Kidney (tissue), 14 donors: ENCODE results near the gene MAT2A. TPM values are rescaled to one million over a fixed set of nuclear protein-coding genes. Genes with fewer than 3 reads are reported as not detected.

ENCODE experiments used
- DNase-seq, 5 donors: peaks; one replicate each; pipeline ENCODE4 v3.0.0-alpha.2; 2013 to 2020
- FAIRE-seq: peaks from 2 replicates; lab custom pipeline; 2012; peaks lifted over from hg19 to GRCh38; lab: Jason Lieb, UNC
- H3K27ac ChIP-seq, 2 donors: one replicate each; pipeline ENCODE4 v1.7.0; 2013; ENCODE audit warnings: low read depth in 2 of 2, low read length in 2 of 2, inconsistent platforms in 1 of 2
- H3K27me3 ChIP-seq: one replicate; pipeline ENCODE4 v1.7.1; 2013; ENCODE audit warnings: low read length, inconsistent platforms; ENCODE audit not compliant: control insufficient read depth, insufficient read depth
- H3K36me3 ChIP-seq, 3 donors: one replicate each; pipeline versions ENCODE4 v1.7.0 to v1.7.1; 2013; ENCODE audit warnings: low read length in 3 of 3, control low read depth in 1 of 3, inconsistent platforms in 1 of 3; ENCODE audit not compliant: insufficient read depth in 3 of 3, control insufficient read depth in 2 of 3
- H3K4me1 ChIP-seq, 3 donors: one replicate each; pipeline versions ENCODE4 v1.7.0 to v1.7.1; 2013; ENCODE audit warnings: low read length in 3 of 3, inconsistent platforms in 1 of 3, low read depth in 1 of 3; ENCODE audit not compliant: control insufficient read depth in 2 of 3, insufficient read depth in 2 of 3
- H3K4me3 ChIP-seq, 3 donors: one replicate each; pipeline versions ENCODE4 v1.7.0 to v1.8.1; 2013; ENCODE audit warnings: low read length in 3 of 3, control low read depth in 1 of 3, inconsistent platforms in 1 of 3
- H3K9ac ChIP-seq, 3 donors: one replicate each; pipeline versions ENCODE4 v1.7.0 to v1.7.1; 2013; ENCODE audit warnings: low read length in 3 of 3, control low read depth in 1 of 3, inconsistent platforms in 1 of 3
- H3K9me3 ChIP-seq, 3 donors: one replicate each; pipeline versions ENCODE4 v1.7.0 to v1.7.1; 2013; ENCODE audit warnings: low read length in 3 of 3, control low read depth in 1 of 3, inconsistent platforms in 1 of 3; ENCODE audit not compliant: control insufficient read depth in 2 of 3, insufficient read depth in 1 of 3
- intact Hi-C: fragments of 100-400 bp; cut with DNase I; formaldehyde crosslinking; loops from one replicate; pipeline ENCODE4 v1.11.1; 2022
- polyA plus RNA-seq: library from polyadenylated mRNA; stranded (reverse); fragments of 350-450 nt; fragmentation: Illumina TruSeq; extraction: RNeasy Lipid Tissue Mini Kit (QIAGEN cat#74804); gene quantifications from one replicate; pipeline ENCODE4 v1.2.3, GENCODE V29; 2014; ENCODE audit warnings: low read depth, low replicate concordance; ENCODE audit not compliant: insufficient read depth
- total RNA-seq: library from RNA; stranded (reverse); fragmentation: NEBNext Ultra II Directional; extraction: Animal tissue kit (Norgen Biotek cat#: 25700); gene quantifications from one replicate; pipeline ENCODE4 v1.2.1, GENCODE V29; 2021
- TF ChIP-seq, protein P1 (sequence below): IDR thresholded peaks from 3 replicates; pipeline ENCODE4 v1.5.1; 2012; ENCODE audit warnings: mild to moderate bottlenecking, moderate library complexity, borderline replicate concordance; ENCODE audit not compliant: insufficient read depth; ENCODE audit errors: extremely low read depth
- donor health status: control.
- donor health status: control.
- donor health status: control.
- donor health status: control.
- donor health status: control.
- donor health status: DM: yes; HTN: yes; CAD: no.
- donor health status: Normal renal cell carcinoma (clear cell type).

MAT2A gene
- total and polyA plus RNA-seq, 2 donors from 2014 or later = 155 to 300 TPM

DNA sequence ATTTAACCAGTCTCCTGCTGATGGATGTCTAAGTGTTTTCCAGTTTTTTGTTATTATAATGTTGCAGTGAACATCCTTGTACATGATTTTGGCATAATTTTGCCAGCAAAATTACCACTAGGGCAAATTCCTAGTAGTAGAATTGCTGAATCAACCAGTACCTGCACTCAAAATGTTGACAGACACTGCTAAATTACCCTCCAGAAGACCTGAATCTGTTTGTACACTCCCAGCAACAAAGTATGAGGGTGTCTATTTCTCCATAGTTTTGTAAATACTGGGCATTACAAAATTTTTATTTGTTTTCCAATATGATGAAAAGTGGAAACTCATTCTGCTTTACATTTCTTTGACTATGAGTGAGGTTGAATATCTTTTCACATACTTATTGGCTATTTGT is 11.2 kb upstream of the MAT2A start:
- peaks cover 0 to 11% (median 0%) of the 10 kb centered on the region in 3 donors for H3K4me1 ChIP-seq
- no peak overlapping the region for H3K9ac ChIP-seq
- H3K4me3 ChIP-seq = no peak overlapping the region
- no peak overlapping the region for H3K27ac ChIP-seq
- DNase-seq = no peak
- intact Hi-C loops = no loop called here
- TF ChIP-seq, protein P1, sequence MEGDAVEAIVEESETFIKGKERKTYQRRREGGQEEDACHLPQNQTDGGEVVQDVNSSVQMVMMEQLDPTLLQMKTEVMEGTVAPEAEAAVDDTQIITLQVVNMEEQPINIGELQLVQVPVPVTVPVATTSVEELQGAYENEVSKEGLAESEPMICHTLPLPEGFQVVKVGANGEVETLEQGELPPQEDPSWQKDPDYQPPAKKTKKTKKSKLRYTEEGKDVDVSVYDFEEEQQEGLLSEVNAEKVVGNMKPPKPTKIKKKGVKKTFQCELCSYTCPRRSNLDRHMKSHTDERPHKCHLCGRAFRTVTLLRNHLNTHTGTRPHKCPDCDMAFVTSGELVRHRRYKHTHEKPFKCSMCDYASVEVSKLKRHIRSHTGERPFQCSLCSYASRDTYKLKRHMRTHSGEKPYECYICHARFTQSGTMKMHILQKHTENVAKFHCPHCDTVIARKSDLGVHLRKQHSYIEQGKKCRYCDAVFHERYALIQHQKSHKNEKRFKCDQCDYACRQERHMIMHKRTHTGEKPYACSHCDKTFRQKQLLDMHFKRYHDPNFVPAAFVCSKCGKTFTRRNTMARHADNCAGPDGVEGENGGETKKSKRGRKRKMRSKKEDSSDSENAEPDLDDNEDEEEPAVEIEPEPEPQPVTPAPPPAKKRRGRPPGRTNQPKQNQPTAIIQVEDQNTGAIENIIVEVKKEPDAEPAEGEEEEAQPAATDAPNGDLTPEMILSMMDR = no peak
- no peaks in the 10 kb centered on the region for H3K36me3 ChIP-seq
- no peaks in the 10 kb centered on the region for H3K27me3 ChIP-seq
- FAIRE-seq = no peak
- H3K9me3 ChIP-seq = no peaks in the 10 kb centered on the region

DNA sequence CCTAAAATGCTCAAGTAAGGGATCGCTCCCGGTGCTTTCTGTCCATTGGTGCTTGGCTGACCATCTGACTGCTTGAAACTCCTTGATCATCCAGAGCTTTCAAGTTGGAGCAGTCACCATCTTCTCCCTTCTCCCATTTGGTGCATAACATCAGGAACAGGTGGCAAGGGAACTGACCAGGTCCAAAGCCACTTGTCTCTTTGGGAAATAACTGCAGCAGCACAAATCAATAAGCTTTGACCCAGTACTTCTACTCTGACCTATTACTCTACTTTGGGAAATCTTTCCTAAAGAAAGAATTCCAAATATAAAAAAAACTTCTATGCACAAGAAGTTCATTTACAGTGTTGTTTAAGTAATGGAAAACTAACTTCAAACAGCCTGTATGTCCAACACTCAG is 10.6 kb upstream of the MAT2A start:
- H3K4me3 ChIP-seq = no peak overlapping the region
- intact Hi-C loops = no loop called here
- H3K9ac ChIP-seq = no peak overlapping the region
- TF ChIP-seq, protein P1 = no peak
- no peaks in the 10 kb centered on the region for H3K36me3 ChIP-seq
- DNase-seq = no peak
- no peak for FAIRE-seq
- H3K27me3 ChIP-seq = no peaks in the 10 kb centered on the region
- no peaks in the 10 kb centered on the region for H3K9me3 ChIP-seq
- H3K27ac ChIP-seq = no peak overlapping the region
- peaks cover 0 to 11% (median 0%) of the 10 kb centered on the region in 3 donors for H3K4me1 ChIP-seq

DNA sequence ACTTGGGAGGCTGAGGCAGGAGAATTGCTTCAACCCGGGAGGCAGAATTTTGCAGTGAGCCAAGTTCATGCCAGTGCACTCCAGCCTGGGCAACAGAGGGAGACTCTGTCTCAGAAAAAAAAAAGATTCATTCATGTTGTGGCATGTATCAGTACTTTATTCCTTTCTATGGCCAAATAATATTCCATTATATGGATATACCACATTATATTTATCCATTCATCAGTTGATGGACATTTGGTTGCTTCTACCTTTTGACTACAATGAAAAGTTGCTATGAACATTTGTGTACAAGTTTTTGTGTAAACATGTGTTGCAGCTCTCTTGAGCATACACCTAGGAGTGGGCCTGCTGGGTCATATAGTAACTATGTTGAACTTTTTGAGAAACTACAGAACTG is 9.2 kb upstream of the MAT2A start:
- H3K27me3 ChIP-seq = no peaks in the 10 kb centered on the region
- H3K9me3 ChIP-seq = no peaks in the 10 kb centered on the region
- no peak overlapping the region for H3K4me3 ChIP-seq
- DNase-seq = no peak
- peaks cover 0 to 5% (median 0%) of the 10 kb centered on the region in 3 donors for H3K4me1 ChIP-seq
- H3K9ac ChIP-seq = no peak overlapping the region
- H3K36me3 ChIP-seq = no peaks in the 10 kb centered on the region
- intact Hi-C loops = no loop called here
- TF ChIP-seq, protein P1 = no peak
- H3K27ac ChIP-seq = no peak overlapping the region
- no peak for FAIRE-seq

DNA sequence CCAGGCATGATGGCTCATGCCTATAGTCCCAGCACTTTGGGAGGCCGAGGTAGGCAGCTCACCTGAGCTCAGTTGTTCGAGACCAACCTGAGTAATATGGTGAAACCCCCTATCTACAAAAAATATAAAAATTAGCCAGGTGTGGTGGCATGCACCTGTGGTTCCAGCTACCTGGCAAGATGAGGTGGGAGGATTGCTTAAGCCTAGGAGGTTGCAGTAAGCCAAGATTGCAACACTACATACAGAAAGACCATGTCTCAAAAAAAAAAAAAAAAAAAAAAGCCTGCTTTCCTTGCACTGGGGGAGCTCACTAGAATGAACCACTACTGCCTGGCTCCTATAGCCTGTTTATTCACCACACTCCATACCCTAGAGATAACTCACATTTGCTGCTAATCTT is 7.4 kb upstream of the MAT2A start:
- TF ChIP-seq, protein P1 = no peak
- no peaks in the 10 kb centered on the region for H3K36me3 ChIP-seq
- H3K27ac ChIP-seq = no peak overlapping the region
- no peaks in the 10 kb centered on the region for H3K9me3 ChIP-seq
- FAIRE-seq (no peak), DNase-seq (no peak)
- H3K27me3 ChIP-seq = no peaks in the 10 kb centered on the region
- intact Hi-C loops = no loop called here
- no peaks in the 10 kb centered on the region for H3K4me1 ChIP-seq
- no peak overlapping the region for H3K9ac ChIP-seq
- H3K4me3 ChIP-seq = no peak overlapping the region
